GM18867 (cell line): ENCODE results near the gene RAD23B.
"Not testable (repeated sequence)": the region's sequence is repeated elsewhere in the genome, so short reads cannot be mapped to it uniquely, and the experiment has no call there.

Source experiments
- ATAC-seq: cut with Tn5 transposase; IDR thresholded peaks from one replicate; pipeline ENCODE4 v1.9.1; 2021; ENCODE audit warnings: mild to moderate bottlenecking, moderate library complexity; ENCODE audit not compliant: unreplicated experiment

Gene RAD23B

GRCh38 chr9:107292821-107293542 is 9.9 kb downstream of the RAD23B start:
- no peak for ATAC-seq

DNA sequence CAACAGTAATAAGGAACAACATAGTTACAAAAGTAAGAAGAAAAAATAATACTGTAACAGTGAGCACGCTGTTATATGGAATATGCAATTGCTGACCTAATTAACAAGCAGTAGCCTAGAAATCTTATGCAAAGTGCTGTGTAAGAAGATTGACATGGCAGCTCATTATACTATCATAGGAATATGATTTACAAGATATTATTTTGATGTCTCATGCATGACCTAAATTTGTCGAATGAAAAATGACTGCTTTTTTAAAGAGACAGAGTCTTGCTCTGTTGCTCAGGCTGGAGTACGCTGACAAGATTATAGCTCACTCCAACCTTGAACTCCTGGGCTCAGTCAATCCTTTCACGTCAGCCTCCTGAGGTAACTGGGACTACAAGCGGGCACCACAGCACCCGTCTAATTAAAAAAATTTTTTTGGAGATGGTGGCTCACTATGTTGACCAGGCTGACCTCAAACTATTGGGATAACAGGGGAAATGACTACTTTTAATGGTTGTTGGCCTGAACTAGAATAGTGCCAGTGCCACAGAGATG is 10.5 kb downstream of the RAD23B start:
- ATAC-seq, result no peak

GRCh38 chr9:107294756-107295155 is 11.7 kb downstream of the RAD23B start:
- no peak for ATAC-seq

DNA sequence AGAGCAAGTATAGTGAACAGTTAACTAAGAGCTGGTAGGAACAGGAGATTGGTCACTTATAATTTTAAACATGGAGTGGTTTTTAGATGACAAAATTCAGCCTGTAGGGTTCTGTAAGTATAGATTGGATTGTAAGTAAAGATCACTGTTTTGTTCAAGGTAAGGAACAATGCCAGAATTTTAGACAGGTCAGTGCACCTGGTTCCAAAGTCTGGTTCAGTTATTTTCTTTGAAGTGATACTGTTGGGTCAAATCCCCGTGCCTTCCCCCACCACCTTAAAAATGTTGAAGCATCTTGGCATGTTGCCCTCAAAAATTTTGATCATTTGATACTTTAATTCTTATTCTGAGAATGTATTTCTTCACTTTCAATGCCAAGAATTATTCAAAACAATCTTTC is 12.9 kb downstream of the RAD23B start:
- ATAC-seq, result no peak

GRCh38 chr9:107296592-107296991 is 13.5 kb downstream of the RAD23B start:
- not testable (repeated sequence) for ATAC-seq

DNA sequence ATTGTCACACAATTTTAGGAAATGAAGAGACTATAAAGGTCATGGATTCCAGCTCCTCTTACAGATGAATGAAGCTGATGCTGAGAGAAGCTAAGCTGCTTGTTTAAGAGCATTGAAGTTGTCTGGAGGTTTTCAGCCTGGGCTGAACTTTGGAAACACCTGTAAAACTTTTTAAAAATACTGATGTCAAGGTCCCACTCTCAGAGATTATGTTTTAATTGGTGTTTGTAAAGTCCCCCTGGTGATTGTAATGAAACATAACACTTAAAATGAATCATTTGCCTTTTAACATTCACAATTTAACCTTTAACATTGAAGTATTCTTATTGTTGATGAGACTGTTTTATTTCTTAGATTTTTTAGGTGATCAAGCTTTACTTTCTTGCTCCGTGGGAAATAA is 16.4 kb downstream of the RAD23B start:
- ATAC-seq, result no peak

DNA sequence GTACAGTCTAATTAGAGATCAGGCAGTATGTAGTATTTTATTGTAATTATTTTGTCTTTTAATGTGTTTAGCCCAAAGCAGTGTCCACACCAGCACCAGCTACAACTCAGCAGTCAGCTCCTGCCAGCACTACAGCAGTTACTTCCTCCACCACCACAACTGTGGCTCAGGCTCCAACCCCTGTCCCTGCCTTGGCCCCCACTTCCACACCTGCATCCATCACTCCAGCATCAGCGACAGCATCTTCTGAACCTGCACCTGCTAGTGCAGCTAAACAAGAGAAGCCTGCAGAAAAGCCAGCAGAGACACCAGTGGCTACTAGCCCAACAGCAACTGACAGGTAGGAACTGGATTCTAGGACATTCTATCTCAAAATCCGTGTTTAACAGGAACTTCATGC is 23.2 kb downstream of the RAD23B start:
- no peak for ATAC-seq

GRCh38 chr9:107307331-107307730 is 24.3 kb downstream of the RAD23B start:
- ATAC-seq, result no peak

GRCh38 chr9:107308461-107308860 is 25.4 kb downstream of the RAD23B start:
- ATAC-seq, result no peak

GRCh38 chr9:107309271-107309670 is 26.2 kb downstream of the RAD23B start:
- peak; percentile 70 for ATAC-seq

- ATAC-seq, result no peak
These were observed 29.4 kb downstream of the RAD23B start for GRCh38 chr9:107312376-107313050.

DNA sequence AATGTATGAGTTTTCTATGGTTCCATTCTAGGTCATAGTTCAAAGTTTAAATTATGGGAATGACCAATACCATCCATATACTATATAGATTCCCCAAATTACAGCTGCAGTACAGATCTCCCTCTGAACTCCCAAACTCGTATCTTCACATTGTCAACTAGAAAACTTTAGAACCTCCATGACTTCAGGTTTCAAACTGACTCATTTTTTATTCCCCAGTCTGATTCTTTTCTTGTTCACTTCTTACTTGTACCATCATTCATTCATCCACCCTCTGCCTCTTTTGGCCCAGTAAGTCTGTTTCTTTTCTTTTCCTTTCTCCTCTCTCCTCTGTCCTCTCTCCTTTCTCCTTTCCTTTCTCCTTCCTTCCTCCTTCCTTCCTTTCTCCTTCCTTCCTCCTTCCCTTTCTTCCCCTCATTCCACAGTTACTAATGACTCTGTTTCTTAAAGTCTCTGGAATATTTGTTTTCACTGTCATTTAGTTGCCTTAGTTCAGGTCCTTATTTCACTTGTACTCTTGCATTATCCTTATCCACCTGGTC is 30.5 kb downstream of the RAD23B start:
- no peak for ATAC-seq

DNA sequence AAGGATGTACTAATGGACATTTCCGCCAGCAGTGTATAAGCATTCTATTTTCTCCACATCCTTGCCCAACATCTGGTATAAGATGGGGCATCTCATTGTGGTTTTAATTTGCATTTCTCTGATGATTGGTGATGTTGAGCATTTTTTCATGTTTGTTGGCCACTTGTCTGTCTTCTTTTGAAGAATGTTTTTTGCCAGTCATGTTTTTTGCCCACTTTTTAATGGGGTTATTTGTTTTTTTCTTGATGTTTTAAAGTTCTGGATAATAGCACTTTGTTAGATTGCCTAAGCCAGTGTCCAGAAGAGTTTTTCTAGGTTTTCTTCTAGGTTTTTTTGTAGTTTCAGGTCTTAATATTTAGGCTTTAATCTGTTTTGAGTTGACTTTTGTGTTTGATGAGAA is 31.7 kb downstream of the RAD23B start:
- ATAC-seq, result no peak

GRCh38 chr9:107316795-107317661 is 33.9 kb downstream of the RAD23B start:
- no peak for ATAC-seq

GRCh38 chr9:107322643-107323042 is 39.6 kb downstream of the RAD23B start:
- no peak for ATAC-seq

GRCh38 chr9:107323836-107324585 is 40.9 kb downstream of the RAD23B start:
- ATAC-seq, result no peak

- no peak for ATAC-seq
These were observed 42.8 kb downstream of the RAD23B start for GRCh38 chr9:107325842-107326241.

- no peak for ATAC-seq
These were observed 45.4 kb downstream of the RAD23B start for GRCh38 chr9:107328510-107328909.

GRCh38 chr9:107330420-107330819 is 47.3 kb downstream of the RAD23B start:
- ATAC-seq, result no peak

DNA sequence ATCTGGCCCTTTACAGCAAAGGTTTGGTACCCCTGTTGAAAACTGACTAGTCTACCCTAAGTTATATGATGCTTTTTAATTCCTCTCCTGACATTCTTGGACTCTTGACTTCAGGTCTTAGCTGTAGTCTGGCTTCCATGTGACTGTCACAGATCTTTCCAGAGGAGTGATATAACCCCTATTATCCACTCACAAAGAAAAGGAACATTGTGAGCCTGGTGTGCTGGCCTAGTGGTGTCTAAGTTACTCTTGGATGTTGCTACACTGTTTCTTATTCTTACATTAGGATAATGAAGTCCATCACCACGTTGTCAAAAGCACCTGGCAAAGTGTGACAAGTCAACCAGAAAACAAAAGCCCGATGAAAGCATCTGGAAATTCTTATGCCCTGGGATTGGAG is 49.8 kb downstream of the RAD23B start:
- no peak for ATAC-seq
